Measurements from ENCODE around the gene LHFPL5.

DNA sequence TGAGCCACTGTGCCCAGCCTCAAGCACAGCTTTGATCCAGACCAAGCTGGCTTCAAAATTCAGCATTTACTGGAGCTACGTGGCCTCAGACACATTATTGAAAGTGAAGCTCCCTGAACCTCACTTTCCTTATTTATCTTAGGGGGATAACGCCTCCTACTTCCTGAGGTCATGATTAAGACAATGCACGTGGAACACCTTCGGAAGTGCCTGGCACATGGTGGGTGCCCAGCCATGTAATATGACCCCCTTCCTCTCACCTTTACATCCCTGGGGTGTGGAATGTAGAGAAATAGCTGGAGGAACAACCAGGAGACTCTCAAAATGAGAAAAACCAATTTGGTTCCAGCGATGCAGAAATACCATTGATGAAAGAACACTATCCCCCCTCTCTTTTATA lies 6.4 kb upstream of the LHFPL5 start:
- TF ChIP-seq CTCF (conservative IDR thresholded peaks at IDR 0.05 in 1 of 2, IDR thresholded peaks at IDR 0.05 in 1 of 2; ENCODE audit: extremely low read depth in 1 of 2, insufficient read depth in 1 of 2, low read depth in 1 of 2, low read length in 2 of 2) (no peak), EZH2 (IDR thresholded peaks at IDR 0.05; ENCODE audit: borderline replicate concordance, low read length) (no peak)

Data from mammary epithelial cell (primary cell).